Gastroesophageal sphincter (tissue), 3 donors: ENCODE data around the gene NT5C1B.

Experiments
- EP300 ChIP-seq: sonication (generic); formaldehyde crosslinking; IDR thresholded peaks from one replicate; pipeline ENCODE4 v1.6.1; 2017; ENCODE audit warnings: antibody characterized with exemption, mild to moderate bottlenecking
- POLR2A ChIP-seq, 2 donors: fragments of 450-650 bp; IDR thresholded peaks; one replicate each; pipeline ENCODE4 v1.6.1; 2017; ENCODE audit warnings: antibody characterized with exemption in 2 of 2, mild to moderate bottlenecking in 2 of 2, moderate library complexity in 1 of 2
- POLR2AphosphoS5 ChIP-seq: sonication (generic); formaldehyde crosslinking; IDR thresholded peaks from one replicate; pipeline ENCODE4 v1.6.1; 2017; ENCODE audit warnings: antibody characterized with exemption
- TF ChIP-seq, protein P1 (sequence below), 4 experiments: fragments of 200-600 bp in 2 of 4; fragments of 450-650 bp in 2 of 4; sonication (generic) in 1 of 4; IDR thresholded peaks; one replicate each; pipeline ENCODE4 v1.5.1; 2017 to 2019; ENCODE audit warnings: antibody characterized with exemption in 4 of 4, mild to moderate bottlenecking in 2 of 4, moderate library complexity in 2 of 4

DNA sequence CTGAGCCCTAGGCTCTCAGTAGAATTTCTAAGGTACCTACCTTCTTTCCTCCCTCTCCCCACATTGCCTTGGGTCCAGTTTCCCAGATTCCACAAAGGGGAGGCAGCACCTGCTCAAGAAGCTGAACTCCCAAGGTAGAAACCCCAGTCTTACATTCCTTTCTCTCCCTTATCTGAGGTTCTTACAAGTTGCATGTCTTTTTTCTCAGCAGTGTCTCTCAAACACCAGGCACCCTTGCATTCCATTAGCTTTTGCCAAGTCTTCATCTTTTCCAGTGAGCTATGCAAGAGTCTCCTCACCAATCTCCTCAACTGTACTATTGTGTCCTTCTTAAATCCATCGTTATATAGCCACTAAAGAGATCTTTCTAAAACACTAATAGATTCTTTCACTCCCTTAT lies 4.1 kb upstream of the NT5C1B start:
- TF ChIP-seq, protein P1, sequence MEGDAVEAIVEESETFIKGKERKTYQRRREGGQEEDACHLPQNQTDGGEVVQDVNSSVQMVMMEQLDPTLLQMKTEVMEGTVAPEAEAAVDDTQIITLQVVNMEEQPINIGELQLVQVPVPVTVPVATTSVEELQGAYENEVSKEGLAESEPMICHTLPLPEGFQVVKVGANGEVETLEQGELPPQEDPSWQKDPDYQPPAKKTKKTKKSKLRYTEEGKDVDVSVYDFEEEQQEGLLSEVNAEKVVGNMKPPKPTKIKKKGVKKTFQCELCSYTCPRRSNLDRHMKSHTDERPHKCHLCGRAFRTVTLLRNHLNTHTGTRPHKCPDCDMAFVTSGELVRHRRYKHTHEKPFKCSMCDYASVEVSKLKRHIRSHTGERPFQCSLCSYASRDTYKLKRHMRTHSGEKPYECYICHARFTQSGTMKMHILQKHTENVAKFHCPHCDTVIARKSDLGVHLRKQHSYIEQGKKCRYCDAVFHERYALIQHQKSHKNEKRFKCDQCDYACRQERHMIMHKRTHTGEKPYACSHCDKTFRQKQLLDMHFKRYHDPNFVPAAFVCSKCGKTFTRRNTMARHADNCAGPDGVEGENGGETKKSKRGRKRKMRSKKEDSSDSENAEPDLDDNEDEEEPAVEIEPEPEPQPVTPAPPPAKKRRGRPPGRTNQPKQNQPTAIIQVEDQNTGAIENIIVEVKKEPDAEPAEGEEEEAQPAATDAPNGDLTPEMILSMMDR (IDR thresholded peaks at IDR 0.05), result no peak
- TF ChIP-seq EP300 (no peak), POLR2AphosphoS5 (no peak), POLR2A (IDR thresholded peaks at IDR 0.05) (no peak)
